CD4-positive, alpha-beta T cell treated with Interleukin-1 beta for 1 hour (primary cell): ENCODE data around the gene NFYB.

ENCODE experiments used
- DNase-seq, 2 donors: peaks; one replicate each; pipeline ENCODE4 v3.0.0-alpha.2; 2020 to 2022

The NFYB gene

GRCh38 chr12:104109446-104110271, 28.4 kb downstream of the NFYB start:
- no peak for DNase-seq

DNA sequence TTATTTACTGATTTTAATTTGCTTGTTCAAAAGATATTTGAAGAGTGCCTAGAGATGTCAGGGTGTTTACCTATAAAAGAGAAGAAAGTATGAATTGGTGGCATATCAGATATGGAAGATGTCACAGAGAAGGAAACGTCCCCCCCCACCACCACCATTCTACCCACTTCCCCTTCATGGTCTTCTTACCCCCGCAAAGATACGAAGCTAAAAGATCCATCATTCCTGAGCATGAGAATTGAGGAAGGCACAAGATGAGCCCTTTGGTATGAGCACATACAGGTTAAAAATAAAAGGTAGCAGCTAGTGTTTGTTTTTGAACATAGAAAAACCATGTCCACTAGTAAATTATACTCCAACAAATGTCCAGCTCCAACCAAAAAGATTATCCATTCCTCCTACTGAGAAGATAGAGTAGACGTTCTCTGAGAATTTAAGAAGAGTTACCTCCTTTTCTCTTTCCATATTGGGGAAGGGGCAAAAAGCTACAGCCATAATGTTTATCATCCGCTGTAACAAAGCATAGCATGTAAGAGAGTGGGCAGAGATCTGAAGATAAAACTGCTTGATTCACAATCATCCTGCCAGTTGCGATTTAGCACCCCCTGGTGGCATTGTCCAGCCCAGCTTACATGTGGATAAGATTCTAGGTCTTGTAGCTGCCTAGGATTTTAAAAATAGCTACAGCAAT, 29.1 kb downstream of the NFYB start:
- DNase-seq, result peak; percentile 76 to 83

GRCh38 chr12:104106965-104107364, 31.0 kb downstream of the NFYB start:
- no peak for DNase-seq

DNA sequence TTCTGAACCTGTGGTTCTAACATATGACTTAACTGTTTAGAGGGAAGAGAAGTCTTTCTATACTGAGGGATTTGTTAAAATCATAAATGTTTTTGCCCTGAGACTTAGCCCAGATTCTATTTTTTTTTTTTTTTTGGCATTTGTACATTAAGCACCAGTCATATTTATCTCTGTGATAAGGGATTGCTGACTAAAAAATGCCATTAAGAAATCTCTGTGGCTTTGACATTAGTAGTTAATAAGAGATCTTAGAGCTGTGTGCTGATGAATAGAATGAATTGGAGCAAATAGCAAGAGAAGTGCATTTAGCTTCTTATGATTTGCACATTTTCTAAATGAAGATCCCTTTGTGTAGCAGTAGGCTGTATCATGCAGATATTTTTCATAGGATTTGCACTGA, 32.5 kb downstream of the NFYB start:
- DNase-seq, result no peak

- DNase-seq, result no peak
Measured at GRCh38 chr12:104097954-104098353, 40.1 kb downstream of the NFYB start.

DNA sequence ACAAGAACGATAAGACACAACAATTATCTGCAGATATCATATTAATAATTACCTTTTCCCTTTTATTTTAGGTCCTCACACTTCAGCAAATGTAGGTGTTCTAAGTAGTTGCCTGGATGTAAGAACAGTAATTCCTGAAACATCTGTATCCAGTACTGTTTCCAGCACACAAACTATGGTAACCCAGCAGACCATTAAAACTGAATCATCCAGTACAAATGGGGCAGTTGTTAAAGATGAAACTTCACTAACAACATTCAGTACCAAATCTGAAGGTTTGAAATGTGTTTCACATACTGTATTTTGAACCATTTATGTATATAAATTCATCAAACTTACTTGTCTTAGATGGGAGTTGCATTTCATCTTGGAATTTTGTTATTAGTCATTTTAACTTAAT, 42.7 kb downstream of the NFYB start:
- DNase-seq, result no peak

DNA sequence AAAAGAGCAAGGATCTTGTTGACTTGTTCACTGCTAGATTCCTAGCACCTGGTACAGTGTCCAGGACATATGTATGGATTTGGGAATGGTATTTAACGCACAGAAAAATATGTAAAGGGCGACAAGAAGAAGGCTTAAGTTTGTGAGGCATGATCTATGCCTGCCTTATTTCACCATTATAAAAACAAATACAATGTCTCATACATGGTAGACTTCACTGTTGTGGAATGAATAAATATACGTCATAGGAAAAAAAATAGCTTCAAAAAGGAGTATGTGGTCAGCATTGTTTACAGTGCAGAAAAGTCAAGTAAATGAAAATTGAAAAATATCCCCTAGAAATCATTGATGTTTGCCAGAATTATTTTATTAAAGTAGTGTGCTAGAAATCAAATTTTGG, 43.7 kb downstream of the NFYB start:
- no peak for DNase-seq

- no peak for DNase-seq
Measured at GRCh38 chr12:104091136-104091535, 46.9 kb downstream of the NFYB start.

DNA sequence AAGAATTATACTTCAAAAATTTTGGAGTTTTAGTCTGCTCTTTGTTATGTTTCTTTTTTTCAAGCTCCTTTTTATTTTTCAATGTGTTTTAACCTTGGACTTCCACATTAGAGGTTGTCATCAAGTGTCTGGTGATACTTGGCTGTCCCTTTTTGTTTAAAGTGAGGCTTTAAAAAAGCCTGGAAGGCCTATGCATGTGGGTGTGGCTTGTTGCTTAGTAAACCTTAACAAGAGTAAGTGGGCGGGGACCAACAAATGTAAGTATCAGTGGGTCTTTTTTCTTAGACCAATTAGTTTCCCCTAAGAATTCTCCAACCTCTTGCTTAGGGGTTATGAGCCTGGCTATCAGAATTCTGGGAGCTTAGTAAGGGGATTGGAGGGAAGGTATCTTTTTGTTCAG, 47.3 kb downstream of the NFYB start:
- no peak for DNase-seq

GRCh38 chr12:104083769-104084475, 54.1 kb downstream of the NFYB start:
- no peak for DNase-seq

- DNase-seq, result no peak
Measured at GRCh38 chr12:104080764-104081163, 57.2 kb downstream of the NFYB start.

DNA sequence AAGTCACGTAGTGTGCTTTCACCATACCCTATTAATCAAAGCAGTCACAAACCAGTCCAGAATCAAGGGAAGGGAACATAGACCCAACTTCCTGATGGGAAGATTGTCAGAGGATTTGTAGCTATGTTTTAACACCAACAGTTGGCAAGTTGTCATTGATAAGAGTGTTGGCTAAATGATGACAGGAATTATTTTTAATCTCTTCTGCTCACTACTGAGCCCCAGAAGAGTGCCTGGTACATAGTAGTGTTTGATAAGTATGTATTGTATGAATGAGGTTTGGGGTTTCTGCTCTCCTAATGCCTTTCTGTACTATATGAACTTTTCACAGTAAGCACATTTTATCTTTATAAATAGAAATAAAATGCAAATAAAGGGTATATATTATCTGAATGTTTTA, 59.0 kb downstream of the NFYB start:
- no peak for DNase-seq

DNA sequence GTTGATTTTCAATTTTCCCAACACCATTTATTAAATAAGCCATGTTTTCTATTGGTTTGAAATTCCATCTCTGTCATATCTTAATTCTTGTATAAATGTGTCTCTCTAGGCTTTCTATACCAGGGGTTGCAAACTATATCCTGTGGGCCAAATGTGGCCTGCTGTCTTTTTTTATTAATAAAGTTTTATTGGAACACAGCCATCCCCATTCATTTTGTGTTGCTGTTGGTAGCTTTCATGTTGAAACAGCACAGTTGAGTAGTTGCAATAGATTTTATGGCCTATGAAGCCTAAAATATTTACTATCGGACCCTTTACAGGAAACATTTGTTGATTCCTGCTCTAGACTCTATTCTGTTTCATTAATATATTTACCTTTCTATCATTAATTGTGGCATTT, 64.3 kb downstream of the NFYB start:
- no peak for DNase-seq

- no peak for DNase-seq
Measured at GRCh38 chr12:104072099-104072498, 65.9 kb downstream of the NFYB start.
